ENCODE data around the gene BACE2. TPM values are rescaled to one million over a fixed set of nuclear protein-coding genes. Genes with fewer than 3 reads are reported as not detected.

Gene BACE2
- total RNA-seq, result 8.1 TPM

GRCh38 chr21:41167348-41168342, at the start of gene BACE2:
BACE2 (plus strand) TSS chr21:41168160; CDS start chr21:41168264, 104 bp downstream.
- peak in 2 of 3 donors; percentile 71 to 78 for DNase-seq (ENCODE audit: low read depth in 2 of 3, low spot score in 2 of 3)

DNA sequence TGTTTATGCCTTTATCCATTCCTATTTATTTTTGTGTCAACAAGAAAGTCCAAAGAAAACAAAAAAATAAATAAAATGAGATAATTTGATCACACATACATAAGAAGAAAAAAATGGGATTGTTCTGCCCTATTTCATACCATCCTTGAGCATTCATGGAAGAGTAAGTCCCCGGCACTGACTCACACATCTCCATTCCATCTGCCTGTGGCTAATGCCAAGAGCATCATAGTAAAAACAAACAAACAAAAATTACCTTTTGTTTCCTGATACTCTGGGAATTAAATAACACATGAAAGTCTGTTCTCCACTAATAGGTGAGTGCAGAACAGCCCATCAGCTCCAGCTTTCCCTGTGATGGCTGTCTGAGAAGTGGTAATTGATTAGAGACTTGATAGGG, 48.1 kb upstream of the BACE2 start:
- no peak for DNase-seq (ENCODE audit: low read depth in 2 of 3, low spot score in 2 of 3)

GRCh38 chr21:41120997-41121396, 47.0 kb upstream of the BACE2 start:
- no peak for DNase-seq (ENCODE audit: low read depth in 2 of 3, low spot score in 2 of 3)

- peak in 2 of 3 donors; percentile 72 to 87 for DNase-seq (ENCODE audit: low read depth in 2 of 3, low spot score in 2 of 3)
These were observed 46.1 kb upstream of the BACE2 start for GRCh38 chr21:41121785-41122415.

DNA sequence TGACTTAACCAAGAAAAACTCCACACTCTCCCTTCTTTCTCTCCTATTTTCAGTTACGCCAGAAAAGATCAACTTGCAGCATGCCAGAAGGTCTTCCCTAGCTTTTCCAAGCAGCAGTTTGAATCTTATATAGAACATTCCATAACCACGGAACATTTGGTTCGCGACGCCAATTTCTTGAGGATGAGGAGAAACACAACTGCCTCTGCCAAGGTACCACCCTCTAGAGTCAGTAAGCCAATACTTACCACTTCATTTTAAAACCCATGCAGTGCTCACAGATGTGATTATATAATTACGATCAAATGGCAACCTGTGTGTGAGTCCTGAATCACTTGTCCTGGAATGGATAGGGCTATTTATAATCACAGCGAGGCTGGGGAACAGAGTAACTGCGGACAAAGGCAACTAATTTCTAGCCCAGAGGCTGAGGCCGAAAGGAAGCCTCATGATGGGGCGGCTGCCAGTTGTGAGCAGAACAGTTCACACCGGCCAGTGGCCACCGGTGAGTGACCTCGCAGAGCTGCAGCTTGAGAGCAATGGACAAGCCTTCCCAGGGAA, 43.2 kb upstream of the BACE2 start:
- no peak for DNase-seq (ENCODE audit: low read depth in 2 of 3, low spot score in 2 of 3)

GRCh38 chr21:41128981-41129380, 39.0 kb upstream of the BACE2 start:
- DNase-seq (ENCODE audit: low read depth in 2 of 3, low spot score in 2 of 3), result no peak

GRCh38 chr21:41130883-41131282, 37.1 kb upstream of the BACE2 start:
- DNase-seq (ENCODE audit: low read depth in 2 of 3, low spot score in 2 of 3), result no peak

DNA sequence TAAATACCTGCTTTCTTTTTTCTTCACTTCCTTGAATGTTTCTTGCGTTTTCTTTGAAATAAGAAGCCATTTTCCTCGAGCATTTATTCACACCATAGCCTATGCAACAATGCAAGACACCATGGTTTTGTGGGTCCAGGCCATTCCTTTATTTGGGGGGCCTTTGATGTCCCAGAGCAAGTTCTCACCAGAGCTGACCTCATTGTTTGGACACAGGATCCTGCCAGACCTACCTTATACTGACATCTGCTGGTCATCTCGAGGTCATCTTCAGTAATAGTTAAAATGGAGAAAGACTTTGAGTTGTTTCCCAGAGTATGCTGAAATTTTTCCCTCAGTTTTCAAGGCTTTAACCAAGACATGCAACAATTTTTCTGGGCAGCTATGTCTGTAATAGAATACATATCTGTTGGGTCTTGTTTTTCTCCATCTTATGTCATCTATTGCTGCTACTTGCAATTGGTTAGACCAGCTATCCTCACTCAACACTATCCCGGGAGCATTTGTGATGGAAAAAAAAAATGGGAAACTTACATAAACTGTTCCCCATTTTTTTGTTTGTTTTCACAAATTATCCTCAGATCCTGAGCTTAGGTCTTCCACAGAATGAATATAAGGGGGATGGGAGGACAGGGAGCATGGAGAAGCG, 34.0 kb upstream of the BACE2 start:
- peak in 2 of 3 donors; percentile 15 to 27 for DNase-seq (ENCODE audit: low read depth in 2 of 3, low spot score in 2 of 3)

GRCh38 chr21:41135746-41136145, 32.2 kb upstream of the BACE2 start:
- DNase-seq (ENCODE audit: low read depth in 2 of 3, low spot score in 2 of 3), result no peak

- DNase-seq (ENCODE audit: low read depth in 2 of 3, low spot score in 2 of 3), result no peak
These were observed 31.7 kb upstream of the BACE2 start for GRCh38 chr21:41136286-41136685.

GRCh38 chr21:41137401-41137800, 30.6 kb upstream of the BACE2 start:
- no peak for DNase-seq (ENCODE audit: low read depth in 2 of 3, low spot score in 2 of 3)

DNA sequence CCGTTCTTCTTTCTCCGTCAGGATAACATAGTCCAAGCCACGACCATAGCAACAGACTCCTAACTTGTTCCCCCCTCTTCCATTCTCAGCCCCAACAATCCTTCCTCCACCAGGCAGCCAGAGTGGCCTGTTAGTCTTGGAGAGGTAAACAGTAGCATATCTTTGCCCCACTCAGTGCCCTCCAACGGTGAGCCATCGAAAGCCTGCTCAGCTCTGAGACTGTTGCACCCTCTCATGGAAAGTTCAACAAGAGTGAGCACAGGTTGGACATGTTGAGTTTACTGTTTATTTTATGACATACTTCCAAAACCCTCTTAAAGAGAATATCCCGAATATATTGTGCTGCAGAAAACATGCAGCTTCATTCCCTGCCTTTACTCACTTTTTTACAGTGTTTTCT, 30.1 kb upstream of the BACE2 start:
- DNase-seq (ENCODE audit: low read depth in 2 of 3, low spot score in 2 of 3), result no peak

DNA sequence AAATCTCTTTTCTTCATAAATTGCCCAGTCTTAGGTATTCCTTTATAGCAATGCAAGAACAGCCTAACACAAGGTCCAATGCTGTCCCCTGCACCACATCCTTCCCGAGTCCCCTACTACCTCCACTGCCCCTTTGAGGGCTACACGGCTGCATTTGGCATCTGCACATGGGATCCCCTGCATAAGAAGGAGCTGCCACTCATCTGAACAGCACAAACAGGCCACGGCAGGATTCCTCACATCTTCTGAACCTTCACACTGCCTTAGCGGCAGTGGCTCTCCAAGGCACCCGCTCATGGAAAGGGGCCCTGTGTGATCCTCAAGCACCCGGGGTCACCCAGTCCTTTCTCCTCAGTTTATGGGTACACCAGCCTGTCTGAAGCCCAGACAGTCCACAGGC, 29.2 kb upstream of the BACE2 start:
- DNase-seq (ENCODE audit: low read depth in 2 of 3, low spot score in 2 of 3), result no peak

DNA sequence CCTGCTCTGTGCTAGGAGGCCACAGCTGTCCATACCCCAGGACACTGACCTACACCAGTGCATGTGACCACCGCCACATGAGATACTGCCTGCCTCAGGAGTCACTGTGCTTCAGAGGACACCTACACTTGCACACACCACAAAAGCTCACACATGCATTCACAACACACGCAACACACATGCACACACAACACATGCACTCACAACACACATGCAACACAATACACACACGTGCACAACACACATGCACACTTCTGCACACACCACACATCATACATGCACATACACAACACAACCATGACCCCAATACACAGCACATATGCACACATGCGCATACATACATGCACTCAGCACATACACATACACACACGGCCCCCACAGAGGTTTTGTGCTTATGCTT, 28.7 kb upstream of the BACE2 start:
- no peak for DNase-seq (ENCODE audit: low read depth in 2 of 3, low spot score in 2 of 3)

GRCh38 chr21:41139951-41140350, 28.0 kb upstream of the BACE2 start:
- DNase-seq (ENCODE audit: low read depth in 2 of 3, low spot score in 2 of 3), result no peak

GRCh38 chr21:41141031-41141457, 26.9 kb upstream of the BACE2 start:
- DNase-seq (ENCODE audit: low read depth in 2 of 3, low spot score in 2 of 3), result no peak

- DNase-seq (ENCODE audit: low read depth in 2 of 3, low spot score in 2 of 3), result no peak
These were observed 25.7 kb upstream of the BACE2 start for GRCh38 chr21:41142051-41142795.

- no peak for DNase-seq (ENCODE audit: low read depth in 2 of 3, low spot score in 2 of 3)
These were observed 24.2 kb upstream of the BACE2 start for GRCh38 chr21:41143596-41144325.

GRCh38 chr21:41147096-41147978, 20.6 kb upstream of the BACE2 start:
- no peak for DNase-seq (ENCODE audit: low read depth in 2 of 3, low spot score in 2 of 3)

Data from hematopoietic multipotent progenitor cell (in vitro differentiated cells).